Activated T-helper 2 cell treated with anti-CD3 and anti-CD28 coated beads, Interferon-gamma antibody, Interleukin-2, Interleukin-4, amounts not matched to agents 10 μg/mL and 5 μg/mL and 100 μg/mL, durations not matched to agents 14 hours and 24 hours and 36 hours (primary cell): Measurements from ENCODE around the gene ATP6V0A4. TPM values are rescaled to one million over a fixed set of nuclear protein-coding genes. Genes with fewer than 3 reads are reported as not detected.

Source experiments
- DNase-seq: peaks from one replicate; pipeline ENCODE4 v3.0.0; 2021; ENCODE audit warnings: low spot score
- H3K27ac Mint-ChIP-seq: one replicate; pipeline ENCODE4 v1.8.0; 2021; ENCODE audit warnings: mixed read lengths
- H3K27me3 Mint-ChIP-seq: one replicate; pipeline ENCODE4 v1.8.0; 2021; ENCODE audit warnings: low read depth, mixed read lengths
- H3K36me3 Mint-ChIP-seq: one replicate; pipeline ENCODE4 v1.8.0; 2021; ENCODE audit warnings: low read depth, mixed read lengths
- H3K4me1 Mint-ChIP-seq: one replicate; pipeline ENCODE4 v1.8.0; 2021; ENCODE audit warnings: low read depth, mixed read lengths
- H3K4me3 Mint-ChIP-seq: one replicate; pipeline ENCODE4 v1.8.0; 2021; ENCODE audit warnings: low read depth, mild to moderate bottlenecking, moderate library complexity, mixed read lengths
- H3K9me3 Mint-ChIP-seq: one replicate; pipeline ENCODE4 v1.8.0; 2021; ENCODE audit warnings: mixed read lengths
- intact Hi-C: fragments of 100-400 bp; cut with micrococcal nuclease; formaldehyde crosslinking; loops from one replicate; pipeline ENCODE4 v1.15.1; 2023
- total RNA-seq: library from RNA; stranded (reverse); gene quantifications from 2 replicates; pipeline ENCODE4 v1.2.3, GENCODE V29; 2022

Gene ATP6V0A4
- total RNA-seq, 1 donor from 2014 or later: not detected

DNA sequence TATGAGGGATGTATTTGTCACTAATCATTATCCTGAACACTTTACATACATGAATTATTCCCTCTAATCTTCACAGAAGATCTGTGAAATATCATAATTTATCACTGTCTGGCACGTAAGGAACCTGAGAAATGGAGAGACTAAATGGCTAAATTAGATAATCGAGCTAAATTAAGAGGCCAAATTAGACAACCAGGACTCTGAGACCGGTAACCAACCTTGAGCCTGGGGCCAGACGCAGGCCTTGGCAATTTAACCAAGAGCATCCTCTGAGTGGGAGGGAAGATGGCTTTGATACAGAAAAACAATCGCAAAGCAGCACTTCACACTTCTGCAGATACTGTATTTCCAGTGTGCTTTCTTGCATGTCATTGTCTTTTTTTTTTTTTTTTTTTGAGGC, 118.2 kb downstream of the ATP6V0A4 start:
- no peak overlapping the region for H3K27ac Mint-ChIP-seq
- DNase-seq: no peak
- H3K4me1 Mint-ChIP-seq: peaks cover 3% of the 10 kb centered on the region
- intact Hi-C loops: no loop called here
- no peaks in the 10 kb centered on the region for H3K36me3 Mint-ChIP-seq
- no peaks in the 10 kb centered on the region for H3K9me3 Mint-ChIP-seq
- H3K4me3 Mint-ChIP-seq: no peak overlapping the region
- H3K27me3 Mint-ChIP-seq: peaks cover 2% of the 10 kb centered on the region

DNA sequence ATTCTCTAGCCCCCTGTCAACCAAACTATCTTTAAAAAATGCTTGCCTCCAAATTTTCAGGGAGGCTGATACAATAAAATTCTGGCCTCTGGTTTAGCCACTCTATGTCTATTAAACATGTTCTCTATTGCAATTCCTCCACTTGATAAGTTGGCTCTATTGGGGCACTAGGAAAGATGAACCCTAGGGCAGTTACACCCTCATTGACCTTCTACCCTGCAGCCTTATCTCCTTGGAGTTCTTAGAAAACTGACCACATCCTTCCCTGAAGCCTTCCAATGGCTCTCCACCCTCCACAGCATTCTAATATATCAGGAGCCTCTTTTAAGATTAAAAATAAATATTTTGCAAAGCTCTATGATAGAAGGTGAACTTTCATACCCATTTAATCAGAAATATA, 127.4 kb downstream of the ATP6V0A4 start:
- Mint-ChIP-seq H3K27me3 (peaks cover 13% of the 10 kb centered on the region), H3K36me3 (no peaks in the 10 kb centered on the region), H3K4me3 (no peak overlapping the region), H3K9me3 (peaks cover 11% of the 10 kb centered on the region), H3K4me1 (peaks cover 28% of the 10 kb centered on the region), H3K27ac (no peak overlapping the region)
- DNase-seq: no peak
- intact Hi-C loops: no loop called here

DNA sequence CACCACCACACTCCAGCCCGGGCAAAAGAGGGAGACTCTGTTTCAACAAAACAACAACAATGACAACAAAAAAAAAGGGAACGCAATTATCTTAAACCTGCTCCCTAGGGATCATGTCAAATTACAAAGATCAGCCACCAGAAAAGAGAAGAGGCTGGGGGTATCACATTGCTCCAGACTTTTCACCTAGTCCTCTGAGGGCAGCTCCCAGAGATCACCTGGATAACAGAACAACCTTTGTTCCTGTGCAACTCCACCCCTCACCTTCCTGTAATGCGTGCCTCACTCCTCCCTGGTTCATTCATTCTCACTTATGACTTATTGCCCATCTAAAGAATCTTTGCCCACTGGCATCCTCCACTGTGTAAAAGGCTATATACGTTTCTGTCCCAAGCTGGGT, 128.6 kb downstream of the ATP6V0A4 start:
- H3K4me3 Mint-ChIP-seq: no peak overlapping the region
- intact Hi-C loops: loop anchor here (5.0 kb wide), 2 partner anchors 83 to 207 kb away; partner anchors contain the start of gene TRIM24
- H3K4me1 Mint-ChIP-seq: peaks cover 32% of the 10 kb centered on the region
- H3K27me3 Mint-ChIP-seq: peaks cover 21% of the 10 kb centered on the region
- no peak overlapping the region for H3K27ac Mint-ChIP-seq
- no peak for DNase-seq
- no peaks in the 10 kb centered on the region for H3K36me3 Mint-ChIP-seq
- H3K9me3 Mint-ChIP-seq: peaks cover 11% of the 10 kb centered on the region

DNA sequence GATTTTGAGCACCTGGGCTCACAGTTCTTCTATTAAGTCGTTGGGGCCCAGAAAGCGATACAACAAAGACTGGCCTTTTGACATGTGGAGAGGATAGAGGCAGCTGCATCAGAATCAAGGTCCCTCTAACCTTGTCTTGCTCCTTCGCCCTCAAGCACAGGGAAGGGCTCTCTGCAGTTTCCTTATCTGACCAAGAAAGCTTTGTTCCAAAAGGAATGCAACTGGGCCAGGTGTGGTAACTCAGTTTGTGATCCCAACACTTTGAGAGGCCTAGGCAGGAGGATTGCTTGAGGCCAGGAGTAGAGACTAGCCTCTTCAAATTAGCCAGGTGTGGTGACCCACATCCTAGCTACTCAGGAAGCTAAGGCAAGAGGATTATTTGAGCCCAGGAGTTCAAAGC, 129.1 kb downstream of the ATP6V0A4 start:
- no peak overlapping the region for H3K27ac Mint-ChIP-seq
- intact Hi-C loops: loop anchor here (5.0 kb wide), 2 partner anchors 83 to 207 kb away; partner anchors contain the start of gene TRIM24
- peaks cover 33% of the 10 kb centered on the region for H3K4me1 Mint-ChIP-seq
- H3K4me3 Mint-ChIP-seq: no peak overlapping the region
- H3K27me3 Mint-ChIP-seq: peaks cover 25% of the 10 kb centered on the region
- no peak for DNase-seq
- no peaks in the 10 kb centered on the region for H3K36me3 Mint-ChIP-seq
- peaks cover 11% of the 10 kb centered on the region for H3K9me3 Mint-ChIP-seq

DNA sequence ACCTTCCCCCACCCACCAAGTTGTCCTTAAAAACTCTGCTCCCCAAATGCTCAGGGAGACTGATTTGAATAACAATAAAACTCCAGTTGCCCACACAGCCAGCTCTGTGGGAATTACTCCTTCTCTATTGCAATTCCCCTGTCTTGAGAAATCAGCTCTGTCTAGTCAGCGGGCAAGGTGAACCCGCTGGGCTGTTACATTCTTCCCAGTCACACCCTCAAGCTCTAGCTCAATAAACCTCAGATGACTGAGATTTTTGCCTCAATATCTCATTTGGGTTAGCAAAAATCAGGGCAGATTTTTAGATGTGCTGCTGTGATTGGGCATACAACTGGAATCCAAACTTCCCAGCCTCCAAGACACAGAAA, 129.8 kb downstream of the ATP6V0A4 start:
- intact Hi-C loops: loop anchor here (5.0 kb wide), 2 partner anchors 84 to 206 kb away; partner anchors contain the start of gene TRIM24
- Mint-ChIP-seq H3K27me3 (peaks cover 31% of the 10 kb centered on the region), H3K36me3 (no peaks in the 10 kb centered on the region)

DNA sequence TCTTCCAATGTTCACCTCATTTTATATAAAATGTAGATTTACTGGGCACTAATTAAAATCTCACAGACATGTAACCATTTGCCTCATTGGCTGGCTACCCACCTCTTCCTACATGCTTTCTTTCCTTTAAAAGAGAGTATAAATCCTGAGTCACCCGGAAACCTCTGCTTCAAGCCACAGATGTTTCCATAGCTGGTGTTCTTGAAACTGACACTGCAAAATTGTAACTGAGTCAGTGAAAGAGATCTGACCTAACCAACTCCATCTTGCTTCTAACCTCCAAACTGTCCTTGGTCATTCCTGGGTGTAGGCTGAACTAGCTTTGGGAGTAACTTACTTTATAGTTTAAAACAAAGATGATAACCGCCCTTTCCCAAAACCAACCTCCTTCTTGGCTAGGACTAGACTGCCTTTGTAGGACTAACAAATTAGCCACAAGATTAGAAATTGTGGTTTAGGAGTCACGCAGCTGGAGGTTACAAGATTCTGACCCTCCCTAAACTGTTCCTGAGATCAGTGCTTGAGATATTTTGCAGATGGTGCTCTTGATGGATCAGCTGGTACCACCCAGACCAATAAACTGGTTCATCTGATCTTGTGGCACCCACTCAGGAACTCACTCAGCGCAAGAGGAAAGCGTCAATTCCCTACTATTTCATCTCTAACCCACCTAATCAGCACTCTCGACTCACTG, 130.3 kb downstream of the ATP6V0A4 start:
- DNase-seq: no peak
- H3K36me3 Mint-ChIP-seq: no peaks in the 10 kb centered on the region
- H3K4me1 Mint-ChIP-seq: peaks cover 35% of the 10 kb centered on the region
- H3K9me3 Mint-ChIP-seq: peaks cover 11% of the 10 kb centered on the region
- no peak overlapping the region for H3K4me3 Mint-ChIP-seq
- peaks cover 34% of the 10 kb centered on the region for H3K27me3 Mint-ChIP-seq
- intact Hi-C loops: loop anchor here (1.0 to 5.0 kb wide), 3 partner anchors 21 to 205 kb away; partner anchors contain the start of gene TRIM24
- no peak overlapping the region for H3K27ac Mint-ChIP-seq

More for the DNA sequence above, 129.8 kb downstream of the ATP6V0A4 start:
- peaks cover 11% of the 10 kb centered on the region for H3K9me3 Mint-ChIP-seq
- H3K4me1 Mint-ChIP-seq: peaks cover 35% of the 10 kb centered on the region
- H3K4me3 Mint-ChIP-seq: no peak overlapping the region
- no peak overlapping the region for H3K27ac Mint-ChIP-seq
- DNase-seq: no peak

DNA sequence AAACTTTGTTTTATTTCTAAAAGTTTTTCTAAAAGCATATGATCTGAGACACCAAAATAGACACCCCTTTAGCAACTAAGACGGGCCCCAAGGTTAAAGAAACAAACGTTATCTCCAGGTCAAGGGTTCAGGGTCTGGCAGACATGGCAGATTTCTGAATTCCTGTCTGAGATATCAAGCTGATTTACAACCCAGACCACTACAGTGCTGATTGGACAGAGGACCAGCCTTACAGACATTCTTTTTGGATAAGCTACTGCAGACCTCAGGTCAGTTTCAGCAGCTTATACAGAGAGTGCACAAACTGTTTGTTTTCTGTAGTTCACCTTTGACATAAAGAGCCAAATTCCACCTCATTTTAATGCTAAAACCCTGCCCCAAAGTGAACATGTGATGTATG, 131.6 kb downstream of the ATP6V0A4 start:
- H3K27me3 Mint-ChIP-seq: peaks cover 45% of the 10 kb centered on the region
- no peaks in the 10 kb centered on the region for H3K36me3 Mint-ChIP-seq
- peaks cover 35% of the 10 kb centered on the region for H3K4me1 Mint-ChIP-seq
- H3K27ac Mint-ChIP-seq: no peak overlapping the region
- no peak for DNase-seq
- H3K4me3 Mint-ChIP-seq: no peak overlapping the region
- H3K9me3 Mint-ChIP-seq: peaks cover 11% of the 10 kb centered on the region
- intact Hi-C loops: loop anchor here (5.0 kb wide), 2 partner anchors 86 to 204 kb away; partner anchors contain the start of gene TRIM24

DNA sequence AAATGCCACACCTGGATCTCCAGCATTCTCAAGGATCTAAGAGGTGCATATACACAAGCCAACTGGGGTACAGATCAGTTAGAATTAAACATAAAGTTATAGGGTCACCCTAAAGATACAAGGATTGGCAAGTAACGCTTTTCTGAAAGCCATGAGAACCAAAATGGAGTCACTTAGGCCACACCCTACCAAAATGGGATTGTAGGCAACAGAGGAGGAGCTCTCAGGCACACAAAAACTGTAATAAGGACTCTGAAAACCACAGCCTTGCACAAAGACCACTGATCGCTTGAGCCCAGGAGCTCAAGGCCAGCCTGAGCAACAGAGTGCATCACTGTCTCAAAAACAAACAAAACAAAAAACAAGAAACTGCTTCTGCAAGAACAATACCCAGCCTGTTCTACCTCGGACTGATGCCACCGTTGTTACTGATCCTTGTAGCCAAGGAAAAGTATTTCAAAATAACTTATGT, 132.3 kb downstream of the ATP6V0A4 start:
- peaks cover 11% of the 10 kb centered on the region for H3K9me3 Mint-ChIP-seq
- intact Hi-C loops: loop anchor here (5.0 kb wide), 2 partner anchors 87 to 203 kb away; partner anchors contain the start of gene TRIM24
- peaks cover 50% of the 10 kb centered on the region for H3K27me3 Mint-ChIP-seq

DNA sequence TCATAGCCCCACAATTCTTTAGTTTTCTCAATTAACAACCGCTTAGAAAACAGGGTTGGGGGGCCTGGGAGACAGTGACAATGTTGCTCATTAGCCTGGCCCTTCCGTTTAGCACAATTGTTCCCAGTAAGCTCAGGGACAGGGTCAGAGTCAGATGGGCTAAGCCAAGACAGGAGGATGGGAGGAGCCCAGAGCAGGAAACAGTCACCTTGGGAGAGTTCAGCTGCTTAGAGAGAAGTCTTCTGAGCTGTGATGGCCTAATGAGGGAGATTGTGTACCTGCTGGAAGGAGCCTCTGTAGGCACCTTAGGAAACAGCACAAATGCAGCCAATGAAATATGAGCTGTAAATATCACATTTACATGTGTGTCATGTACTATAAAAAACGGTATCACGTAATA, 132.7 kb downstream of the ATP6V0A4 start:
- Mint-ChIP-seq H3K4me1 (peaks cover 26% of the 10 kb centered on the region), H3K27ac (no peak overlapping the region), H3K27me3 (peaks cover 52% of the 10 kb centered on the region), H3K9me3 (peaks cover 6% of the 10 kb centered on the region), H3K36me3 (no peaks in the 10 kb centered on the region), H3K4me3 (peak overlapping the region; percentile 59)
- intact Hi-C loops: loop anchor here (5.0 kb wide), 2 partner anchors 87 to 203 kb away; partner anchors contain the start of gene TRIM24
- DNase-seq: no peak

More for the DNA sequence above, 132.3 kb downstream of the ATP6V0A4 start:
- no peak overlapping the region for H3K27ac Mint-ChIP-seq
- no peaks in the 10 kb centered on the region for H3K36me3 Mint-ChIP-seq
- no peak for DNase-seq
- H3K4me1 Mint-ChIP-seq: peaks cover 31% of the 10 kb centered on the region
- no peak overlapping the region for H3K4me3 Mint-ChIP-seq

DNA sequence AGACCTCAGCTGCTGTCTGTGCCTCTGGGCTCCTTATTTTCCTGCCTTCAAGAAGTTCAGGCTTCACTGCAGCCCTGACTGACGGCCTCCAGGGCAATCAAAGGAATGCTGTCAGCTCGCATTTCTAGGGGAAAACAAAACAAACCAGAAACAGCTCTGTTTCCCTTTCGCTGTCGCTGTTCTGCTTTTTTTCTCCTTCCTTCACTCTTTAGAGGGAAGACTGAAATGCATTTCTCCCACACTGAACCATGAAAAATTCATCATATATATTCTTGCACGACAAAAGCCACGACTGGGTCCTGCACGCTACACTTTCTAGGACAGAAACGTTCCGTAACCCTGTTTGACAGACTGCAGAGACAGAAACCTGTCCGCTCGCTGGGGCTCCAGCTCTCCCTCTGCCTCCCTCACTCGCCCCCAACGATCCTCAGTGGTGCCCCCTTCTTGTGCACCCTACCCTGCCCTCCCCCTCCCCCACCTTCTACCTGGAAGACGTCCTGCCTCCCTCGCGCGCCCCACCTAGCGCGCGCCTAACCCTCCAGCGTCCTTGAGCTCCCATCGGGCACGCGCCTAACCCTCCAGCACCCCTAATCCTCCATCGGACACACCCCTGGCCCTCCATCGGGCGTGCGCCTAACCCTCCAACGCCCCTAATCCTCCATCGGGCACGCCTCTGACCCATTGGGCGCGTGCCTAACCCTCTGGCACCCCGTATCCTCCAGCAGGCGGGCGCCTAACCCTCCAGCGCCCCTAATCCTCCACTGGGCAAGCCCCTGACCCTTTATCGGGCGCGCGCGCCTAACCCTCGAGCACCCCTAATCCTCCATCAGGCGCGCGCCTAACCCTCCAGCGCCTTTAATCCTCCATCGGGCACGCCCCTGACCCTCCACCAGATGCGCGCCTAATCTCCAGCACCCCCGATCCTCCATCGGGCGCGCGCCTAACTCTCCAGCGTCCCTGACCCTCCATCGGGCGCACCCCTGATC, 134.0 kb downstream of the ATP6V0A4 start:
- H3K27ac Mint-ChIP-seq: no peak overlapping the region
- no peaks in the 10 kb centered on the region for H3K36me3 Mint-ChIP-seq
- H3K4me1 Mint-ChIP-seq: peaks cover 24% of the 10 kb centered on the region
- H3K9me3 Mint-ChIP-seq: peaks cover 5% of the 10 kb centered on the region
- DNase-seq: no peak
- H3K27me3 Mint-ChIP-seq: peaks cover 52% of the 10 kb centered on the region
- intact Hi-C loops: no loop called here
- H3K4me3 Mint-ChIP-seq: peak overlapping the region; percentile 72

DNA sequence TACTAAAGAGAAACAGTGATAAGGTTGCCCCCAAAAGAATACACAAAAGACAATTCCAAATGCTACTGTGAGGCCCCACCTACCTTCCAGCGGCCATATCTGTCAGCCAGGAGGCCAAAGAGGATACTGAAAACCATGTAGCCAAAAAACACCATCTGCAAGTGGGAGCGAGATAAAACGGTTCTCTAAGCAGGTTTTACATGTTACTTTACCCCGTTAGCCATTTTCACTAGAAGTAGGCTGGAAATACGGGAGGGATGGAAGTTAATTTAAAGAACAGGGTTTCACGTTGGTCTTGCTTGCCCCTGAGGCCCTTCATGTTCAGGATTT, 135.0 kb downstream of the ATP6V0A4 start:
- no peaks in the 10 kb centered on the region for H3K36me3 Mint-ChIP-seq
- peaks cover 19% of the 10 kb centered on the region for H3K4me1 Mint-ChIP-seq
- H3K27me3 Mint-ChIP-seq: peaks cover 48% of the 10 kb centered on the region
- no peak for DNase-seq
- no peak overlapping the region for H3K27ac Mint-ChIP-seq
- peaks cover 2% of the 10 kb centered on the region for H3K9me3 Mint-ChIP-seq
- intact Hi-C loops: no loop called here
- H3K4me3 Mint-ChIP-seq: no peak overlapping the region

DNA sequence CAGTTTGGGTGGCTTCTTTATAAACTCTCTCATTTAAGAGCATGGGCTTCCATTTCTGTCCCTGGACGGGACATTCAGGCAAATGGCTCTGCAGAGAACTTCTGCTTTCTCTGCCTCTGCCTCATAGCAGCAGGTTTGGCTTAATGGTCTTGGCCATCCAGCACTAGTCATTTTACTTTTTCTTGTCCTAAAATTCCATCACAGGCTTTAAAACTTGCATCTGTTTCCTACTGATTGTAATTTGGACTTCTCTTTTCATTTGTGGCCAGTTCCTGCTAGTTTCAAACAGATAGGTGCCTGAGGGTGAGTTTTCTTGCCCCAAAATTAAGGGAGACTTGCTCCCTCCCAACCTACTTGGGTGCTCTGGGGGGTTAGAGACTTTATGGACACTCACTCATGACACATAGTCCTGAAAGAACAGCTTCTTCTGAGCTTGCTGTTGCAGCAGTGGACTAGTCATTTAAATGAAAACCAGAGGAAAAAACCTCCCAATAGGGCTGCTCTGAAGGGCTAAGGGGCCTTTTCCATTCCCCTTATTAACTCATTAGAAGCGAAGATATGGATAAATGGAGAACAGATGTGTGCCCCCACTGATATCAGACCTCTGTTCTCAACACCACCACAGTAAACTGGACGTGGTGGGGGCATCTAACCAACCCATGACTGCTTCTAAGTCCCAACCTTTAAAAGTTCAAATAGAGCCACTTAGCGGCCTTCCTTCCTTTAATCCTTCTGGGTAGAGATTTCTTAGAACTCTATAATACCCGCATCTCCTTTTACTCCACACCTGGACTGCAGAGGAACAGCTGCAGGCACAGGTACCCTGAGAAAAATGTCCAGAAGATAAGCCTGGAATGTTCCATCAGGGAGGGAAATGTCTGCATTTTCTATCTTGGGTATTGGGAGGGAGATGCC, 135.7 kb downstream of the ATP6V0A4 start:
- H3K9me3 Mint-ChIP-seq: no peaks in the 10 kb centered on the region
- no peaks in the 10 kb centered on the region for H3K36me3 Mint-ChIP-seq
- no peak overlapping the region for H3K27ac Mint-ChIP-seq
- H3K4me3 Mint-ChIP-seq: no peak overlapping the region
- peaks cover 46% of the 10 kb centered on the region for H3K27me3 Mint-ChIP-seq
- no peak for DNase-seq
- intact Hi-C loops: no loop called here
- peaks cover 13% of the 10 kb centered on the region for H3K4me1 Mint-ChIP-seq
